Lower lobe of right lung (tissue), 2 donors: ENCODE measurements around the gene FCSK. TPM values are rescaled to one million over a fixed set of nuclear protein-coding genes. Genes with fewer than 3 reads are reported as not detected.

ENCODE experiments used
- ATAC-seq, 2 donors: fragments of 200-7000 bp; cut with Tn5 transposase; one replicate each; pipeline ENCODE4 v1.9.1; 2020 to 2022; ENCODE audit warnings: mild to moderate bottlenecking in 2 of 2, moderate library complexity in 2 of 2
- DNase-seq: peaks from one replicate; pipeline ENCODE4 v3.0.0-alpha.2; 2020
- H3K27ac ChIP-seq: fragments of 200-600 bp; one replicate; pipeline ENCODE4 v1.8.0; 2022
- H3K27me3 ChIP-seq: fragments of 200-600 bp; one replicate; pipeline ENCODE4 v1.8.0; 2022; ENCODE audit warnings: low read depth
- H3K36me3 ChIP-seq: fragments of 200-600 bp; one replicate; pipeline ENCODE4 v1.8.0; 2022; ENCODE audit warnings: mild to moderate bottlenecking
- H3K4me1 ChIP-seq: fragments of 200-600 bp; one replicate; pipeline ENCODE4 v1.8.0; 2022
- H3K4me3 ChIP-seq: fragments of 200-600 bp; one replicate; pipeline ENCODE4 v1.8.0; 2022; ENCODE audit warnings: mild to moderate bottlenecking
- H3K9me3 ChIP-seq: fragments of 200-600 bp; one replicate; pipeline ENCODE4 v1.8.0; 2022
- intact Hi-C: fragments of 100-400 bp; cut with DNase I; formaldehyde crosslinking; loops from one replicate; pipeline ENCODE4 v1.11.0; 2022
- total RNA-seq: library from RNA; stranded (reverse); fragmentation: NEBNext Ultra II Directional; extraction: Animal tissue kit (Norgen Biotek cat#: 25700); gene quantifications from one replicate; pipeline ENCODE4 v1.2.1, GENCODE V29; 2021
- TF ChIP-seq, protein P1 (sequence below): fragments of 200-600 bp; IDR thresholded peaks from one replicate; pipeline ENCODE4 v1.8.0; 2022; ENCODE audit warnings: antibody characterized with exemption, mild to moderate bottlenecking
- donor health status: DM: no; HTN: yes; CAD: no; lungs with severe emphysema.

The FCSK gene
- total RNA-seq, 1 donor from 2014 or later, result 23.8 TPM

DNA sequence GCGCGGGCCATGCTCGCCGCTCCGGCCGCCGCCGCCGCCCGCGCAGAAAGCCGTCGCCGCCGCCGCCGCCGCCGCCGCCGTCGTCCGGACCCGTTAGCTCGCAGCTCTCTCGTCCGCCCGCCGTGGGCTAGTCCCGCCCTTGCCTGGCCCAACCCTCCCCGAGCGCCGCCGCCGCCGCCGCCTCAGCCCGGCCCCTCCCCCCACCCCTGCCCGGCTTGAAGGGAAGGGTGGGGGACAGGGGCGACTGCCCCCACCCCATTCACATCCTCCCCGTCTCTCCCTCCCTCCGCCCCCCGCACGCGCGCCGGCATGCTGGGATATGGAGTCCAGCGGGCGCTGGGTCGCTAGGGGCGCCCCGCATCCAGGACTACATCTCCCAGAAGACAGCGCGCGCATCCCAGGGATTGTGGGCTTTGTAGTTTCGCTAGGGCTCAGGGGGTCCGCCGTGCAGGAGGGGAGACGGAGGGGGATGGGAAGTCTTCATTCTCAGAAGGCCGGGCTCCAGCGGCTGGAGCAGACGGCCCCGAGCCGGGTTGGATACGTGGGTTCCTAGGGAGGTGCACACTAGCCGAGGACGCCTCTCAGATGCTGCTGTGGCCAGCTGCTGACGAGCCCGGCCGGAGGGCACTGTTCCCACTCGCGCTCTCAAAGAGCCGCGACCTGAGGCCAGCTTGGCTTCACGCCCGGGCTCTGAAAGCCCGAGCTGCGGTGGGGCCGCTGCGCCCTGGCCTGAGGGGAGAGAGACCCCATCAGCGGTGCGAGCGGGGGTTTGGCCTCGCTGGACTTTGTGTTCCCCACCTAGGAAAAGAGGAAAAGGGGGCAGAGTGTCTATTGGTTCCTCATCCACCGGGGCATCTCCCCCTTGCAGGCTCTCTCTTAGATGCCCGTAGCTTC lies 15.2 kb upstream of the FCSK start, which contains the start of gene ST3GAL2:
Gene ST3GAL2, minus strand, starts transcription at position 132 of the 894 bp plus-strand sequence. CDS start 40,570 bp downstream, outside the sequence.
- Histone ChIP-seq H3K9me3 (no peaks in the 10 kb centered on the region), H3K27ac (peak within 1 kb of the TSS; percentile 83), H3K36me3 (no peaks in the 10 kb centered on the region), H3K4me1 (peaks cover 27% of the 10 kb centered on the region), H3K4me3 (peak within 1 kb of the TSS; percentile 81), H3K27me3 (no peaks in the 10 kb centered on the region)
- peak; percentile 99 for ATAC-seq
- TF ChIP-seq, protein P1, sequence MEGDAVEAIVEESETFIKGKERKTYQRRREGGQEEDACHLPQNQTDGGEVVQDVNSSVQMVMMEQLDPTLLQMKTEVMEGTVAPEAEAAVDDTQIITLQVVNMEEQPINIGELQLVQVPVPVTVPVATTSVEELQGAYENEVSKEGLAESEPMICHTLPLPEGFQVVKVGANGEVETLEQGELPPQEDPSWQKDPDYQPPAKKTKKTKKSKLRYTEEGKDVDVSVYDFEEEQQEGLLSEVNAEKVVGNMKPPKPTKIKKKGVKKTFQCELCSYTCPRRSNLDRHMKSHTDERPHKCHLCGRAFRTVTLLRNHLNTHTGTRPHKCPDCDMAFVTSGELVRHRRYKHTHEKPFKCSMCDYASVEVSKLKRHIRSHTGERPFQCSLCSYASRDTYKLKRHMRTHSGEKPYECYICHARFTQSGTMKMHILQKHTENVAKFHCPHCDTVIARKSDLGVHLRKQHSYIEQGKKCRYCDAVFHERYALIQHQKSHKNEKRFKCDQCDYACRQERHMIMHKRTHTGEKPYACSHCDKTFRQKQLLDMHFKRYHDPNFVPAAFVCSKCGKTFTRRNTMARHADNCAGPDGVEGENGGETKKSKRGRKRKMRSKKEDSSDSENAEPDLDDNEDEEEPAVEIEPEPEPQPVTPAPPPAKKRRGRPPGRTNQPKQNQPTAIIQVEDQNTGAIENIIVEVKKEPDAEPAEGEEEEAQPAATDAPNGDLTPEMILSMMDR, result no peak
- intact Hi-C loops, result no loop called here
- DNase-seq, result peak; percentile 94

GRCh38 chr16:70440009-70440692 lies 14.2 kb upstream of the FCSK start:
- Histone ChIP-seq H3K4me1 (peaks cover 21% of the 10 kb centered on the region), H3K27ac (peak overlapping the region; percentile 83), H3K36me3 (no peaks in the 10 kb centered on the region), H3K9me3 (no peaks in the 10 kb centered on the region), H3K4me3 (no peak overlapping the region), H3K27me3 (no peaks in the 10 kb centered on the region)
- DNase-seq (no peak), ATAC-seq (no peak)
- TF ChIP-seq, protein P1, result no peak
- intact Hi-C loops, result no loop called here

DNA sequence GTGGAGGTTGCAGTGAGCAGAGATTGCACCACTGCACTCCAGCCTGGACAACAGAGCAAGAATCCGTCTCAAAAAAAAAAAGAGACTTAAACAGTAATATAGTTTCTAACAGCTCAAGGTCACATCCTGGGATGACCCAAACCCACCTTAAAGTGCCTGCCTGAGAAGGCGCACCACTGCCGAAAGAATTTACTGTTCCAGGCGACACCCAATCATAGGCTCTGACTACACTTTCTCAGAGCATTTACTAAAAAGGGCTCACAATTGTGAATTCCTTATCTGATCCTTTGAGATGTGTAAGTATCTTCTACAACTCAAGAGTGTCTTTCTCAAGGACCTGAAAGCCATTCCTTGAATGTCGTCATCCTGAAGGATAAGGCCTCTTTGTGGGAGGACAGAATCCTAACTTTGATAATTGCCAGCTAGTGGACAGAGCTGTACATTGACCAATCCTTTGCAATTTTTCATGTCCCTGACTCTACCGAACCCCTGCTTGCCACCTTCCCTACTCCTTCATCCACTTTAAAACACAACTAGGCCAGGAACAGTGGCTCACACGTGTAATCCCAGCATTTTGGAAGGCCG lies 12.9 kb upstream of the FCSK start:
- peaks cover 21% of the 10 kb centered on the region for H3K4me1 ChIP-seq
- no peak overlapping the region for H3K4me3 ChIP-seq
- H3K27me3 ChIP-seq, result no peaks in the 10 kb centered on the region
- no peaks in the 10 kb centered on the region for H3K9me3 ChIP-seq
- H3K36me3 ChIP-seq, result no peaks in the 10 kb centered on the region
- TF ChIP-seq, protein P1, result no peak
- intact Hi-C loops, result no loop called here
- no peak overlapping the region for H3K27ac ChIP-seq
- ATAC-seq, result no peak
- no peak for DNase-seq

- intact Hi-C loops, result no loop called here
- H3K4me1 ChIP-seq, result peaks cover 15% of the 10 kb centered on the region
- no peaks in the 10 kb centered on the region for H3K9me3 ChIP-seq
- no peak overlapping the region for H3K4me3 ChIP-seq
- H3K27ac ChIP-seq, result no peak overlapping the region
- no peaks in the 10 kb centered on the region for H3K27me3 ChIP-seq
- no peaks in the 10 kb centered on the region for H3K36me3 ChIP-seq
- TF ChIP-seq, protein P1, result no peak
- ATAC-seq (no peak), DNase-seq (no peak)
Observed at GRCh38 chr16:70442344-70442743, 12.1 kb upstream of the FCSK start.

GRCh38 chr16:70444249-70445063 lies 9.9 kb upstream of the FCSK start:
- no peak overlapping the region for H3K27ac ChIP-seq
- H3K36me3 ChIP-seq, result no peaks in the 10 kb centered on the region
- peaks cover 6% of the 10 kb centered on the region for H3K4me1 ChIP-seq
- TF ChIP-seq, protein P1, result no peak
- intact Hi-C loops, result no loop called here
- H3K9me3 ChIP-seq, result no peaks in the 10 kb centered on the region
- no peak overlapping the region for H3K4me3 ChIP-seq
- H3K27me3 ChIP-seq, result no peaks in the 10 kb centered on the region
- DNase-seq (no peak), ATAC-seq (no peak)
